Trophoblast cell (in vitro differentiated cells and primary cell): ENCODE results near the gene THAP11.

Experiments used
- DNase-seq, 2 donors: peaks; one replicate each; pipeline ENCODE4 v3.0.0-alpha.2; 2016
- H2AFZ ChIP-seq: 2 replicates; pipeline ENCODE4 v1.6.1; 2013; ENCODE audit warnings: low read length, moderate library complexity, mild to moderate bottlenecking; ENCODE audit not compliant: insufficient read depth, poor library complexity
- H2AK5ac ChIP-seq: 2 replicates; pipeline ENCODE4 v1.6.1; 2013; ENCODE audit warnings: mild to moderate bottlenecking, low read length
- H2BK120ac ChIP-seq: 2 replicates; pipeline ENCODE4 v1.6.1; 2013; ENCODE audit warnings: low read length, mild to moderate bottlenecking, moderate library complexity; ENCODE audit not compliant: insufficient read depth, poor library complexity
- H2BK12ac ChIP-seq: 2 replicates; pipeline ENCODE4 v1.6.1; 2013; ENCODE audit warnings: mild to moderate bottlenecking, low read length, moderate library complexity
- H2BK5ac ChIP-seq: 2 replicates; pipeline ENCODE4 v1.6.1; 2013; ENCODE audit warnings: low read length, low read depth, moderate library complexity, mild to moderate bottlenecking; ENCODE audit not compliant: poor library complexity
- H3K14ac ChIP-seq: 2 replicates; pipeline ENCODE4 v1.6.1; 2013; ENCODE audit warnings: mild to moderate bottlenecking, low read length
- H3K18ac ChIP-seq: 2 replicates; pipeline ENCODE4 v1.6.1; 2013; ENCODE audit warnings: mild to moderate bottlenecking, low read length
- H3K23ac ChIP-seq: 2 replicates; pipeline ENCODE4 v1.6.1; 2013; ENCODE audit warnings: low read length
- H3K27ac ChIP-seq: 2 replicates; pipeline ENCODE4 v1.5.1; 2013; ENCODE audit warnings: low read depth, mild to moderate bottlenecking, inconsistent platforms, low read length, moderate library complexity
- H3K27me3 ChIP-seq: 2 replicates; pipeline ENCODE4 v1.6.1; 2013; ENCODE audit warnings: inconsistent platforms, mild to moderate bottlenecking, low read length, moderate library complexity; ENCODE audit not compliant: insufficient read depth
- H3K36me3 ChIP-seq, 2 experiments: 1 replicate in 1 of 2; 2 replicates in 1 of 2; pipeline ENCODE4 v1.6.1; 2013; ENCODE audit warnings: low read length in 2 of 2, mild to moderate bottlenecking in 2 of 2, moderate library complexity in 1 of 2; ENCODE audit not compliant: insufficient read depth in 2 of 2, control insufficient read depth in 1 of 2
- H3K4ac ChIP-seq: 2 replicates; pipeline ENCODE4 v1.6.1; 2013; ENCODE audit warnings: low read depth, mild to moderate bottlenecking, low read length, moderate library complexity
- H3K4me1 ChIP-seq, 2 experiments: 1 replicate in 1 of 2; 2 replicates in 1 of 2; pipeline ENCODE4 v1.6.1; 2013; ENCODE audit warnings: low read length in 2 of 2, mild to moderate bottlenecking in 2 of 2, moderate library complexity in 1 of 2; ENCODE audit not compliant: insufficient read depth in 2 of 2, control insufficient read depth in 1 of 2
- H3K4me2 ChIP-seq: 2 replicates; pipeline ENCODE4 v1.6.1; 2013; ENCODE audit warnings: inconsistent platforms, mild to moderate bottlenecking, low read length, moderate library complexity
- H3K4me3 ChIP-seq: 2 replicates; pipeline ENCODE4 v1.5.1; 2013; ENCODE audit warnings: mild to moderate bottlenecking, low read depth, low read length, inconsistent platforms
- H3K79me1 ChIP-seq: one replicate; pipeline ENCODE4 v1.6.1; 2013; ENCODE audit warnings: low read length
- H3K79me2 ChIP-seq: 2 replicates; pipeline ENCODE4 v1.6.1; 2013; ENCODE audit warnings: low read length, mild to moderate bottlenecking; ENCODE audit not compliant: control insufficient read depth, insufficient read depth, poor library complexity
- H3K9ac ChIP-seq: 2 replicates; pipeline ENCODE4 v1.6.1; 2013; ENCODE audit warnings: mild to moderate bottlenecking, low read length
- H3K9me3 ChIP-seq: 2 replicates; pipeline ENCODE4 v1.6.1; 2013; ENCODE audit warnings: low read depth, mild to moderate bottlenecking, control low read depth, inconsistent platforms, low read length; ENCODE audit not compliant: insufficient read depth
- H4K12ac ChIP-seq: 2 replicates; pipeline ENCODE4 v1.6.1; 2013; ENCODE audit warnings: low read depth, mild to moderate bottlenecking, low read length, moderate library complexity
- H4K8ac ChIP-seq: 2 replicates; pipeline ENCODE4 v1.6.1; 2013; ENCODE audit warnings: low read depth, mild to moderate bottlenecking, low read length, moderate library complexity
- H4K91ac ChIP-seq: one replicate; pipeline ENCODE4 v1.6.1; 2013; ENCODE audit warnings: low read depth, mild to moderate bottlenecking, low read length, moderate library complexity
- WGBS: extraction: QIAGEN DNeasy Blood & Tissue Kit; methylation state at CpG from one replicate; pipeline ENCODE4 v1.1.7; 2013; ENCODE audit warnings: missing lambda C conversion rate; ENCODE audit not compliant: insufficient read length, insufficient coverage; ENCODE audit errors: extremely low coverage; 5-methylcytosine and 5-hydroxymethylcytosine counted together

The THAP11 gene

GRCh38 chr16:67864594-67864993 is 22.5 kb downstream of the THAP11 start:
- H3K9ac ChIP-seq: no peak overlapping the region
- no peaks in the 10 kb centered on the region for H3K27me3 ChIP-seq
- no peaks in the 10 kb centered on the region for H3K9me3 ChIP-seq
- H3K14ac ChIP-seq: no peak overlapping the region
- no peak overlapping the region for H3K4me2 ChIP-seq
- no peak overlapping the region for H3K4me3 ChIP-seq
- no peak overlapping the region for H3K18ac ChIP-seq
- no peak overlapping the region for H2BK12ac ChIP-seq
- no CpG with 5 or more reads among the region's 2 CpGs for WGBS
- no peak for DNase-seq
- no peak overlapping the region for H4K91ac ChIP-seq
- H3K36me3 ChIP-seq: peaks cover 68 to 85% of the 10 kb centered on the region in 2 experiments
- no peak overlapping the region for H4K12ac ChIP-seq
- no peak overlapping the region for H3K23ac ChIP-seq
- H3K4ac ChIP-seq: peak overlapping the region; percentile 33
- no peak overlapping the region for H3K27ac ChIP-seq
- peaks cover 10% of the 10 kb centered on the region for H3K79me2 ChIP-seq
- H4K8ac ChIP-seq: no peak overlapping the region
- no peak overlapping the region for H2AK5ac ChIP-seq
- H2AFZ ChIP-seq: no peak overlapping the region
- H3K4me1 ChIP-seq: peaks cover 4 to 8% of the 10 kb centered on the region in 2 experiments
- H3K79me1 ChIP-seq: no peaks in the 10 kb centered on the region
- no peak overlapping the region for H2BK120ac ChIP-seq
- no peak overlapping the region for H2BK5ac ChIP-seq

DNA sequence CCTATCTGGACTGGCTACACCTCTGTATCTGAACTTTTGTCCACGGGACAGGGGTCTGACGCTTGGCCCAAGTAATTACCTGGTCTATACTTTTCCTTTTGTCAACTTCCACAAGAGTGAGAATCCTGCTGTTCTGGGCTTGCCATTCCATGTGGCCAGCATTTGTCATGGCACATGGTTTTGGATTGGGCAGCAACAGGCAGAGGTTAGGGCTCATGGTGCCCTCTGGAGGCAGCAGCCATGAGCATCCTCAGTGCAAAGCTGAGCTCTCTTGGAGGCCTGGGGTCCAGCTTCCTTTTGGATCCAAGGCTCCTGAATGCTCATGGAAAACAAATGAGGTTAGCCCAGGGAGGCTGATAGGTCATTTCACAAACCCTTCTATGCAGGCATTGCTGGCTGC is 23.2 kb downstream of the THAP11 start:
- Histone ChIP-seq H2AK5ac (no peak overlapping the region), H3K4ac (peak overlapping the region; percentile 35), H3K27me3 (no peaks in the 10 kb centered on the region), H4K91ac (no peak overlapping the region), H3K4me2 (no peak overlapping the region), H3K18ac (no peak overlapping the region), H2BK120ac (no peak overlapping the region), H2BK12ac (no peak overlapping the region), H3K9ac (no peak overlapping the region), H2AFZ (no peak overlapping the region), H3K36me3 (peaks cover 69 to 88% of the 10 kb centered on the region in 2 experiments), H4K12ac (no peak overlapping the region), H3K23ac (no peak overlapping the region), H3K4me1 (peaks cover 4 to 8% of the 10 kb centered on the region in 2 experiments), H3K79me2 (peaks cover 9% of the 10 kb centered on the region), H3K27ac (no peak overlapping the region), H4K8ac (no peak overlapping the region), H3K14ac (no peak overlapping the region), H3K9me3 (no peaks in the 10 kb centered on the region), H3K79me1 (no peaks in the 10 kb centered on the region), H2BK5ac (no peak overlapping the region), H3K4me3 (no peak overlapping the region)
- peak; percentile 22 to 54 for DNase-seq
- no CpG with 5 or more reads among the region's 2 CpGs for WGBS

- H3K27ac ChIP-seq: no peak overlapping the region
- DNase-seq: no peak
- H3K79me2 ChIP-seq: peaks cover 4% of the 10 kb centered on the region
- no peak overlapping the region for H4K91ac ChIP-seq
- no CpG with 5 or more reads among the region's 6 CpGs for WGBS
- H3K4me2 ChIP-seq: no peak overlapping the region
- H3K36me3 ChIP-seq: peaks cover 58 to 77% of the 10 kb centered on the region in 2 experiments
- H3K9ac ChIP-seq: peak overlapping the region; percentile 55
- no peak overlapping the region for H2AK5ac ChIP-seq
- no peak overlapping the region for H3K4me3 ChIP-seq
- no peaks in the 10 kb centered on the region for H3K27me3 ChIP-seq
- H3K4me1 ChIP-seq: no peaks in the 10 kb centered on the region
- no peak overlapping the region for H4K8ac ChIP-seq
- no peaks in the 10 kb centered on the region for H3K9me3 ChIP-seq
- H4K12ac ChIP-seq: no peak overlapping the region
- H3K18ac ChIP-seq: no peak overlapping the region
- no peak overlapping the region for H2BK120ac ChIP-seq
- no peak overlapping the region for H3K4ac ChIP-seq
- H2AFZ ChIP-seq: no peak overlapping the region
- no peak overlapping the region for H2BK12ac ChIP-seq
- H3K14ac ChIP-seq: no peak overlapping the region
- H2BK5ac ChIP-seq: no peak overlapping the region
- no peak overlapping the region for H3K23ac ChIP-seq
- peaks cover 4% of the 10 kb centered on the region for H3K79me1 ChIP-seq
These were observed 26.2 kb downstream of the THAP11 start for GRCh38 chr16:67868290-67868689.

- H3K9ac ChIP-seq: no peak overlapping the region
- H3K79me1 ChIP-seq: peaks cover 4% of the 10 kb centered on the region
- H3K4me2 ChIP-seq: no peak overlapping the region
- no peak overlapping the region for H3K23ac ChIP-seq
- H3K14ac ChIP-seq: no peak overlapping the region
- no peak overlapping the region for H4K12ac ChIP-seq
- H2AFZ ChIP-seq: no peak overlapping the region
- WGBS: no CpG with 5 or more reads among the region's 7 CpGs
- H3K27ac ChIP-seq: no peak overlapping the region
- no peak overlapping the region for H2BK5ac ChIP-seq
- no peak for DNase-seq
- H3K4ac ChIP-seq: no peak overlapping the region
- no peak overlapping the region for H3K18ac ChIP-seq
- H2AK5ac ChIP-seq: no peak overlapping the region
- H3K27me3 ChIP-seq: no peaks in the 10 kb centered on the region
- H2BK12ac ChIP-seq: no peak overlapping the region
- H3K9me3 ChIP-seq: no peaks in the 10 kb centered on the region
- H3K4me1 ChIP-seq: peaks cover 3 to 8% of the 10 kb centered on the region in 2 experiments
- no peak overlapping the region for H3K4me3 ChIP-seq
- peaks cover 12% of the 10 kb centered on the region for H3K79me2 ChIP-seq
- no peak overlapping the region for H2BK120ac ChIP-seq
- H4K8ac ChIP-seq: no peak overlapping the region
- peaks cover 54 to 67% of the 10 kb centered on the region in 2 experiments for H3K36me3 ChIP-seq
- no peak overlapping the region for H4K91ac ChIP-seq
These were observed 27.5 kb downstream of the THAP11 start for GRCh38 chr16:67869653-67870052.
